A549 (cell line): ENCODE data around the gene SPTBN4. TPM values are rescaled to one million over a fixed set of nuclear protein-coding genes. Genes with fewer than 3 reads are reported as not detected.

Source experiments
- ATAC-seq, 2 experiments: fragments of 200-7000 bp in 1 of 2; fragments of >200 bp in 1 of 2; cut with Nextera tagmentation in 1 of 2; cut with Tn5 transposase in 1 of 2; 3 replicates each; pipeline versions ENCODE4 v1.8.0 to v1.9.1; 2018 to 2020; ENCODE audit warnings: mild to moderate bottlenecking in 1 of 2, moderate library complexity in 1 of 2
- CTCF ChIA-PET: fragments of 300-600 bp; sonication (Branson Sonifier 250); formaldehyde crosslinking; extraction: SDS; loops from one replicate; lab custom pipeline; 2021; ENCODE audit warnings: antibody characterized with exemption, inconsistent platforms; lab: Yijun Ruan, JAX
- POLR2A ChIA-PET: fragments of 350-600 bp; formaldehyde crosslinking; extraction: SDS; loops from one replicate; lab custom pipeline; 2021; ENCODE audit warnings: antibody characterized with exemption, inconsistent platforms; lab: Yijun Ruan, JAX
- DNase-seq, 2 experiments: peaks; one replicate each; pipeline versions ENCODE4 v3.0.0 to v3.0.0-alpha.2; 2011 to 2016; ENCODE audit warnings: low read depth in 1 of 2, low spot score in 1 of 2
- FAIRE-seq: peaks from 2 replicates; lab custom pipeline; 2011; peaks lifted over from hg19 to GRCh38; lab: Jason Lieb, UNC
- H3K27ac ChIP-seq, 2 experiments: fragments of >200 bp; sonication (Bioruptor Twin); formaldehyde crosslinking; 3 replicates each; pipeline ENCODE4 v1.5.1; 2016 to 2017
- H3K4me1 ChIP-seq: fragments of >200 bp; sonication (Bioruptor Twin); formaldehyde crosslinking; 3 replicates; pipeline ENCODE4 v1.6.1; 2016
- H3K4me2 ChIP-seq: fragments of >200 bp; sonication (Bioruptor Twin); formaldehyde crosslinking; 3 replicates; pipeline ENCODE4 v1.6.1; 2016
- H3K4me3 ChIP-seq: fragments of >200 bp; sonication (Bioruptor Twin); formaldehyde crosslinking; 3 replicates; pipeline ENCODE4 v1.5.1; 2016
- H3K9me3 ChIP-seq: fragments of >200 bp; sonication (Bioruptor Twin); formaldehyde crosslinking; 3 replicates; pipeline ENCODE4 v1.6.1; 2016
- BCL3 ChIP-seq: fragments of >200 bp; sonication (Bioruptor Twin); formaldehyde crosslinking; IDR thresholded peaks from 3 replicates; pipeline ENCODE4 v1.6.1; 2016
- BHLHE40 ChIP-seq: IDR thresholded peaks from 2 replicates; pipeline ENCODE4 v1.6.1; 2012; ENCODE audit warnings: low read depth, low read length, inconsistent platforms
- CBX2 ChIP-seq: fragments of 200-600 bp; sonication (generic); IDR thresholded peaks from 2 replicates; pipeline ENCODE4 v1.6.1; 2016; ENCODE audit warnings: low read depth, mild to moderate bottlenecking, borderline replicate concordance
- CBX8 ChIP-seq: fragments of 200-600 bp; sonication (generic); IDR thresholded peaks from 2 replicates; pipeline ENCODE4 v1.6.1; 2016
- EP300 ChIP-seq, 2 experiments: fragments of >200 bp; sonication (Bioruptor Twin); formaldehyde crosslinking; IDR thresholded peaks; 2 replicates in 1 of 2; 3 replicates in 1 of 2; pipeline ENCODE4 v1.6.1; 2016 to 2017
- ESRRA ChIP-seq: fragments of 150-350 bp; IDR thresholded peaks from 2 replicates; pipeline ENCODE4 v1.6.1; 2014; ENCODE audit warnings: mild to moderate bottlenecking, low read length, borderline replicate concordance
- FOSL2 ChIP-seq, 2 experiments: fragments of 450-650 bp in 1 of 2; fragments of >200 bp in 1 of 2; sonication (Bioruptor Twin) in 1 of 2; formaldehyde crosslinking; IDR thresholded peaks; 2 replicates each; pipeline versions ENCODE4 v1.5.0 to v1.6.1; 2016 to 2020; ENCODE audit warnings: mild to moderate bottlenecking in 1 of 2, moderate library complexity in 1 of 2
- GATA3 ChIP-seq: IDR thresholded peaks from 2 replicates; pipeline ENCODE4 v1.6.1; 2012; ENCODE audit warnings: borderline replicate concordance
- HDAC2 ChIP-seq: fragments of 200-600 bp; sonication (generic); IDR thresholded peaks from 2 replicates; pipeline ENCODE4 v1.6.1; 2016
- HES2 ChIP-seq: fragments of >200 bp; sonication (Bioruptor Twin); formaldehyde crosslinking; IDR thresholded peaks from 2 replicates; pipeline ENCODE4 v1.6.1; 2016
- HEYL ChIP-seq: fragments of 250-450 bp; sonication (Bioruptor Pico); IDR thresholded peaks from 2 replicates; pipeline ENCODE4 v1.8.0; 2021; ENCODE audit warnings: mild to moderate bottlenecking, moderate library complexity
- HOXB5 ChIP-seq: fragments of 250-450 bp; sonication (Bioruptor Pico); IDR thresholded peaks from 2 replicates; pipeline ENCODE4 v1.5.0; 2020; ENCODE audit warnings: mild to moderate bottlenecking, moderate library complexity
- JUN ChIP-seq, 2 experiments: fragments of >200 bp; sonication (Bioruptor Twin); formaldehyde crosslinking; IDR thresholded peaks; 2 replicates in 1 of 2; 3 replicates in 1 of 2; pipeline ENCODE4 v1.6.1; 2016 to 2017
- MAFK ChIP-seq: fragments of 450-650 bp; IDR thresholded peaks from 2 replicates; pipeline ENCODE4 v1.6.1; 2014; ENCODE audit not compliant: partially characterized antibody
- MAX ChIP-seq: IDR thresholded peaks from 2 replicates; pipeline ENCODE4 v1.6.1; 2012
- MYC ChIP-seq: IDR thresholded peaks from 2 replicates; pipeline ENCODE4 v1.6.1; 2012; ENCODE audit warnings: mild to moderate bottlenecking, inconsistent platforms, low read length, improper control_type of control experiment, borderline replicate concordance
- NPAS2 ChIP-seq: fragments of 250-450 bp; sonication (Bioruptor Pico); IDR thresholded peaks from 2 replicates; pipeline ENCODE4 v1.8.0; 2022; ENCODE audit warnings: mild to moderate bottlenecking, moderate library complexity, borderline replicate concordance
- NR3C1 ChIP-seq: fragments of >200 bp; sonication (Bioruptor Twin); formaldehyde crosslinking; IDR thresholded peaks from 3 replicates; pipeline ENCODE4 v1.6.1; 2017
- PHF8 ChIP-seq: fragments of 200-600 bp; sonication (generic); IDR thresholded peaks from 2 replicates; pipeline ENCODE4 v1.6.1; 2016; ENCODE audit warnings: low read depth, mild to moderate bottlenecking, antibody characterized with exemption, moderate library complexity, borderline replicate concordance
- POLR2A ChIP-seq: IDR thresholded peaks from 2 replicates; pipeline ENCODE4 v1.6.1; 2012; ENCODE audit warnings: mild to moderate bottlenecking, low read length
- RCOR1 ChIP-seq: fragments of 150-350 bp; IDR thresholded peaks from 2 replicates; pipeline ENCODE4 v1.6.1; 2014; ENCODE audit warnings: antibody characterized with exemption, low read length, low read depth
- TFCP2L1 ChIP-seq: fragments of 250-450 bp; sonication (Bioruptor Pico); IDR thresholded peaks from 2 replicates; pipeline ENCODE4 v1.5.0; 2021; ENCODE audit warnings: mild to moderate bottlenecking
- ZFP36 ChIP-seq: fragments of 450-650 bp; IDR thresholded peaks from 2 replicates; pipeline ENCODE4 v1.6.1; 2014; ENCODE audit warnings: borderline replicate concordance; ENCODE audit not compliant: partially characterized antibody
- ZSCAN20 ChIP-seq: fragments of 250-450 bp; sonication (Bioruptor Pico); IDR thresholded peaks from 2 replicates; pipeline ENCODE4 v1.8.0; 2022; ENCODE audit warnings: mild to moderate bottlenecking, moderate library complexity
- WGBS: methylation state at CpG from one replicate; pipeline ENCODE4 v1.1.6; 2017; ENCODE audit errors: missing lambda C conversion rate; 5-methylcytosine and 5-hydroxymethylcytosine counted together
- polyA plus RNA-seq, 4 experiments: library from polyadenylated mRNA; depleted of rRNA in 3 of 4; stranded (reverse); fragments of >200 nt; fragmentation: RNase III in 1 of 4; extraction: RNeasy Plus Mini Kit Qiagen cat#74134 plus additional on column Dnase treatment in 1 of 4; gene quantifications; 2 replicates in 3 of 4; 3 replicates in 1 of 4; pipeline ENCODE4 v1.2.3, GENCODE V29; 2011 to 2017

SPTBN4 gene
- polyA plus RNA-seq, 2 of the 4 experiments (the other 2 are of a cell fraction), result 1.4 to 2.2 TPM

- TF ChIP-seq FOSL2 (IDR thresholded peaks at IDR 0.05) (no peak), FOSL2 (CRISPR knock-in tag; IDR thresholded peaks at IDR 0.05) (no peak)
Observed at GRCh38 chr19:40419066-40419612, 47.7 kb upstream of the SPTBN4 start (continued).

GRCh38 chr19:40419780-40420179 is 47.0 kb upstream of the SPTBN4 start:
- WGBS, result 81% methylated on average over 5 of the region's 5 CpGs

GRCh38 chr19:40420451-40420765 is 46.4 kb upstream of the SPTBN4 start:
- FAIRE-seq (no peak), ATAC-seq (no peak), DNase-seq (no peak)
- Histone ChIP-seq H3K27ac (peak overlapping the region; percentile 94 to 96), H3K9me3 (no peaks in the 10 kb centered on the region), H3K4me1 (peaks cover 34% of the 10 kb centered on the region), H3K4me3 (peak overlapping the region; percentile 56), H3K4me2 (peak overlapping the region; percentile 84)
- ChIA-PET CTCF (interaction anchor here (0.6 to 26.4 kb wide), 59 partner anchors 13 to 560 kb away, joined by 3 to 950 read pairs (median 4); partner anchors contain the start of genes BLVRB, C19orf47, PRX and SERTAD1), POLR2A (interaction anchor here (0.6 to 2.9 kb wide), 20 partner anchors 9 to 843 kb away, joined by 3 to 62 read pairs (median 6); partner anchors contain the start of genes BLVRB, C19orf47, PLD3 and SERTAD3)
- 53% methylated on average over 14 of the region's 14 CpGs for WGBS
- TF ChIP-seq BCL3, result no peak
- no peak for TF ChIP-seq BHLHE40
- no peak for TF ChIP-seq CBX8
- TF ChIP-seq MYC, result peak; percentile 36; the same call in 1 of the 2 replicates
- 0 out of 2 replicates have a peak, but pooled peaks have one; percentile 32 for TF ChIP-seq RCOR1

More at GRCh38 chr19:40419780-40420179, 47.0 kb upstream of the SPTBN4 start:
- CTCF ChIA-PET, result interaction anchor here (0.6 to 26.4 kb wide), 38 partner anchors 12 to 559 kb away, joined by 3 to 950 read pairs (median 6); partner anchors contain the start of genes BLVRB, PRX, SERTAD1 and SERTAD3
- ATAC-seq (no peak), FAIRE-seq (no peak), DNase-seq (no peak)
- TF ChIP-seq HEYL (CRISPR knock-in tag) (no peak), POLR2A (no peak), BCL3 (no peak), GATA3 (no peak), HES2 (no peak)
- POLR2A ChIA-PET, result interaction anchor here (1.2 to 2.9 kb wide), 7 partner anchors 12 to 185 kb away, joined by 5 to 62 read pairs (median 17); partner anchors contain the start of genes BLVRB and SERTAD3
- H3K4me1 ChIP-seq, result peaks cover 34% of the 10 kb centered on the region
- no peak overlapping the region for H3K4me3 ChIP-seq
- H3K9me3 ChIP-seq, result no peaks in the 10 kb centered on the region
- peak overlapping the region in 1 of 2 experiments; percentile 4; a peak in 1 of 6 replicates for H3K27ac ChIP-seq
- no peak overlapping the region for H3K4me2 ChIP-seq

GRCh38 chr19:40420766-40421765 is 45.7 kb upstream of the SPTBN4 start:
- peak; percentile 97 to 99 for DNase-seq
- H3K4me3 ChIP-seq, result peak overlapping the region; percentile 56
- FAIRE-seq, result peak; percentile 88
- H3K9me3 ChIP-seq, result no peaks in the 10 kb centered on the region
- CTCF ChIA-PET, result interaction anchor here (0.6 to 26.4 kb wide), 64 partner anchors 13 to 1159 kb away, joined by 3 to 950 read pairs (median 4); partner anchors contain the start of genes BLVRB, C19orf47, PRX and SERTAD1
- H3K4me2 ChIP-seq, result peak overlapping the region; percentile 84
- POLR2A ChIA-PET, result interaction anchor here (0.6 to 2.9 kb wide), 21 partner anchors 10 to 842 kb away, joined by 3 to 62 read pairs (median 7); partner anchors contain the start of genes BLVRB, C19orf47, PLD3 and SERTAD3
- peak; percentile 65 to 79 for ATAC-seq
- peak overlapping the region; percentile 94 to 96 for H3K27ac ChIP-seq
- WGBS, result 4% methylated on average over 56 of the region's 56 CpGs
- H3K4me1 ChIP-seq, result peaks cover 34% of the 10 kb centered on the region
- TF ChIP-seq FOSL2 (IDR thresholded peaks at IDR 0.05), result 0 out of 2 replicates have a peak, but pooled peaks have one; percentile 4
- peak; percentile 86 for TF ChIP-seq FOSL2 (CRISPR knock-in tag; IDR thresholded peaks at IDR 0.05)
- no peak for TF ChIP-seq CBX8
- no peak for TF ChIP-seq EP300 (IDR thresholded peaks at IDR 0.05)
- TF ChIP-seq NPAS2 (CRISPR knock-in tag), result no peak; the same call in 1 of the 2 replicates
- TF ChIP-seq JUN (IDR thresholded peaks at IDR 0.05), result peak; percentile 93 to 97; a peak in 4 of 5 replicates
- TF ChIP-seq HOXB5 (CRISPR knock-in tag), result peak; percentile 67
- TF ChIP-seq TFCP2L1 (CRISPR knock-in tag), result peak; percentile 91; the same call in 1 of the 2 replicates
- TF ChIP-seq ZFP36, result peak; percentile 100
- TF ChIP-seq HDAC2, result no peak; the same call in 1 of the 2 replicates
- no peak for TF ChIP-seq ZSCAN20 (CRISPR knock-in tag)
- peak; percentile 99 for TF ChIP-seq BHLHE40
- TF ChIP-seq NR3C1, result no peak
- TF ChIP-seq MAFK, result peak; percentile 32
- TF ChIP-seq MAX, result peak; percentile 96
- TF ChIP-seq PHF8, result peak; percentile 92
- TF ChIP-seq MYC, result peak; percentile 91
- peak; percentile 32 for TF ChIP-seq ESRRA
- no peak for TF ChIP-seq CBX2
